ENCODE results near the gene SLC34A3. TPM values are rescaled to one million over a fixed set of nuclear protein-coding genes. Genes with fewer than 3 reads are reported as not detected.

SLC34A3 gene
- total and polyA plus RNA-seq, 2 donors (not counting 1 experiment from before 2014, with no cell fraction given) = not detected

DNA sequence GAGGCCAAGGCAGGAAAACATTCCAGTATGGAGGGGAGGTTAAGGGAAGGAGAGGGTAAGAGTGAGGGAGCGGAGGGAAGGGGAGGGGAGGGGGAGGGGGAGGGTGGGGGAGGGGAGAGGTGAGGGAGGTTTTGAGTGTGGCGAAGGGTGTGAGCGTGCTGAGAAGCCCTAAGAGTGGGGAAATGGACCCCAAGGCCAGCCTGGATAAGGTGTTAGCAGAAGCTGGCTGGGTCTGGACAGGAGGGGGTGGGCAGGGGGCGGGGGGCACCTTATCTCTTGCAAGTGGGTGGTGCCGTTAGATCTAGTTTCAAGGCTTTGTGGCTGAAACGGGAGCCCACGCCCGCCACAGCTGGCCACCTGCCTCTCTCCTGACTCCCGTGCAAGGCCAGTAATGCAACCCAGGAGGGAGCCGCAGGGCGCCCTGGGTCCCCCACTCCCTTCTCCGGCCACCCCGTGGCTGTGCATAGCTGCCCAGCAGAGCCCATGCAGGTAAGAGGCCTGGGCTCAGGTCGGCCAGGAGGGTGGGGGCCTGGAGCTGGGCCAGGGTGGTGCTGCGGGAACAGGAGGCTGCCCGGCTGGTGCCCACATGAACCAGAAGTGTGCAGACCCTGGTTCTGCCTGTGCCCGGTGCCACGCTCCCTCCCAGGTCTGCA, 2.7 kb upstream of the SLC34A3 start:
- WGBS (ENCODE audit: insufficient coverage) = 49% methylated on average over 17 of the region's 18 CpGs
- peaks cover 9% of the 10 kb centered on the region for H3K4me1 Mint-ChIP-seq
- Histone ChIP-seq H2AFZ (ENCODE audit: insufficient read depth, low read depth, low read length, poor library complexity, severe bottlenecking) (no peak overlapping the region), H3K4me2 (replicated peaks; ENCODE audit: low read depth, low read length, poor library complexity, severe bottlenecking) (peak overlapping the region; percentile 16), H3K4me3 (ENCODE audit: control extremely low read depth in 1 of 5, extremely low read depth in 1 of 5, insufficient read depth in 1 of 5, low read depth in 2 of 5, low read length in 4 of 5) (no peak overlapping the region), H3K4me1 (ENCODE audit: control insufficient read depth in 2 of 2, insufficient read depth in 2 of 2, low read length in 2 of 2) (peaks cover 8 to 21% of the 10 kb centered on the region in 2 donors), H3K79me2 (ENCODE audit: control insufficient read depth, insufficient read depth, low read length) (no peaks in the 10 kb centered on the region), H4K20me1 (ENCODE audit: control insufficient read depth, insufficient read depth, low read length, poor library complexity, severe bottlenecking) (no peaks in the 10 kb centered on the region), H3K27me3 (replicated peaks in 1 of 4; ENCODE audit: control extremely low read depth in 1 of 4, control insufficient read depth in 3 of 4, insufficient read depth in 4 of 4, low read length in 3 of 4) (peaks cover 0 to 35% (median 2%) of the 10 kb centered on the region in 4 experiments), H3K36me3 (replicated peaks in 1 of 2; ENCODE audit: control extremely low read depth in 1 of 2, control insufficient read depth in 1 of 2, extremely low read depth in 1 of 2, insufficient read depth in 2 of 2, low read length in 1 of 2) (no peaks in the 10 kb centered on the region), H3K9me3 (ENCODE audit: control extremely low read depth in 1 of 3, control insufficient read depth in 2 of 3, insufficient read depth in 1 of 3, low read length in 2 of 3) (no peaks in the 10 kb centered on the region), H3K27ac (ENCODE audit: low read length in 2 of 2) (no peak overlapping the region), H3K9ac (ENCODE audit: low read length) (no peak overlapping the region)
- peak; percentile 29 for DNase-seq
- ChIA-PET POLR2A (interaction anchor here (0.5 to 1.0 kb wide), 3 partner anchors 12 to 110 kb away, joined by 3 to 4 read pairs (median 3); partner anchors contain the start of gene TUBB4B), CTCF (interaction anchor here (0.7 to 7.0 kb wide), 17 partner anchors 11 to 199 kb away, joined by 3 to 76 read pairs (median 6); partner anchors contain the start of genes ANAPC2, DPP7, MAN1B1 and NPDC1)
- intact Hi-C loops (cut with micrococcal nuclease) = loop anchor here (1.0 kb wide), 2 partner anchors 40 to 110 kb away; partner anchors contain the start of genes ANAPC2 and SSNA1
- TF ChIP-seq EZH2 (IDR thresholded peaks at IDR 0.05; ENCODE audit: borderline replicate concordance, insufficient read depth, low read depth, low read length, poor library complexity, severe bottlenecking) = no peak
- TF ChIP-seq, protein P1, sequence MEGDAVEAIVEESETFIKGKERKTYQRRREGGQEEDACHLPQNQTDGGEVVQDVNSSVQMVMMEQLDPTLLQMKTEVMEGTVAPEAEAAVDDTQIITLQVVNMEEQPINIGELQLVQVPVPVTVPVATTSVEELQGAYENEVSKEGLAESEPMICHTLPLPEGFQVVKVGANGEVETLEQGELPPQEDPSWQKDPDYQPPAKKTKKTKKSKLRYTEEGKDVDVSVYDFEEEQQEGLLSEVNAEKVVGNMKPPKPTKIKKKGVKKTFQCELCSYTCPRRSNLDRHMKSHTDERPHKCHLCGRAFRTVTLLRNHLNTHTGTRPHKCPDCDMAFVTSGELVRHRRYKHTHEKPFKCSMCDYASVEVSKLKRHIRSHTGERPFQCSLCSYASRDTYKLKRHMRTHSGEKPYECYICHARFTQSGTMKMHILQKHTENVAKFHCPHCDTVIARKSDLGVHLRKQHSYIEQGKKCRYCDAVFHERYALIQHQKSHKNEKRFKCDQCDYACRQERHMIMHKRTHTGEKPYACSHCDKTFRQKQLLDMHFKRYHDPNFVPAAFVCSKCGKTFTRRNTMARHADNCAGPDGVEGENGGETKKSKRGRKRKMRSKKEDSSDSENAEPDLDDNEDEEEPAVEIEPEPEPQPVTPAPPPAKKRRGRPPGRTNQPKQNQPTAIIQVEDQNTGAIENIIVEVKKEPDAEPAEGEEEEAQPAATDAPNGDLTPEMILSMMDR (IDR thresholded peaks at IDR 0.05) = peak; percentile 1
- H3K27me3 Mint-ChIP-seq = peaks cover 4% of the 10 kb centered on the region
- H3K9me3 Mint-ChIP-seq (ENCODE audit: insufficient read depth) = no peaks in the 10 kb centered on the region
- H3K4me3 Mint-ChIP-seq = no peak overlapping the region
- no peak overlapping the region for H3K27ac Mint-ChIP-seq
- no peak for ATAC-seq (ENCODE audit: low read depth)

DNA sequence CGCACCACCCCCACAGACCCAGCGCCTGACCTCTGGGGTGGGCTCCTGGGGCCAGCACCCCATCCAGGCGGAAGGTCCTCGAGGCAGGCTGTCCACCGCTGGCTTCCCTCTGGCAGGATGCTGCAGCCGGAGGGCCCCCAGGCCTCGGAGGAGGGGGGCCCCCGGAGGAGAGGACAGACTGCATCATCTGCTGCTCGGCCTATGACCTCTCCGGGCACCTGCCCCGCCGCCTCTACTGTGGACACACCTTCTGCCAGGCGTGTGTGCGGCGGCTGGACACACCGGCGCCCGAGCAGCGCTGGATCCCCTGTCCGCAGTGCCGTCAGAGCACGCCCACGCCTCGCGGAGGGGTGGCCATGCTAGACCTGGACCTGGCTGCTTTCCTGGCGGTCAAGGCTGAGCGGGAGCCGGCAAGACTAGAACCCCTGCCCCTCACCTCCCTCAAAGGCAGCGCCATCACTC, 2.2 kb upstream of the SLC34A3 start:
- H3K4me3 ChIP-seq (ENCODE audit: control extremely low read depth in 1 of 5, extremely low read depth in 1 of 5, insufficient read depth in 1 of 5, low read depth in 2 of 5, low read length in 4 of 5) = no peak overlapping the region
- no peaks in the 10 kb centered on the region for H3K9me3 ChIP-seq (ENCODE audit: control extremely low read depth in 1 of 3, control insufficient read depth in 2 of 3, insufficient read depth in 1 of 3, low read length in 2 of 3)
- no peak overlapping the region for H2AFZ ChIP-seq (ENCODE audit: insufficient read depth, low read depth, low read length, poor library complexity, severe bottlenecking)
- WGBS (ENCODE audit: insufficient coverage) = 72% methylated on average over 26 of the region's 29 CpGs
- no peaks in the 10 kb centered on the region for H4K20me1 ChIP-seq (ENCODE audit: control insufficient read depth, insufficient read depth, low read length, poor library complexity, severe bottlenecking)
- intact Hi-C loops (cut with micrococcal nuclease) = no loop called here
- TF ChIP-seq, protein P1 (IDR thresholded peaks at IDR 0.05) = no peak
- TF ChIP-seq EZH2 (IDR thresholded peaks at IDR 0.05; ENCODE audit: borderline replicate concordance, insufficient read depth, low read depth, low read length, poor library complexity, severe bottlenecking) = no peak
- Mint-ChIP-seq H3K4me3 (no peak overlapping the region), H3K27me3 (peaks cover 4% of the 10 kb centered on the region), H3K9me3 (ENCODE audit: insufficient read depth) (no peaks in the 10 kb centered on the region), H3K4me1 (peaks cover 7% of the 10 kb centered on the region), H3K27ac (no peak overlapping the region)
- no peak overlapping the region for H3K27ac ChIP-seq (ENCODE audit: low read length in 2 of 2)
- no peaks in the 10 kb centered on the region for H3K36me3 ChIP-seq (replicated peaks in 1 of 2; ENCODE audit: control extremely low read depth in 1 of 2, control insufficient read depth in 1 of 2, extremely low read depth in 1 of 2, insufficient read depth in 2 of 2, low read length in 1 of 2)
- no peaks in the 10 kb centered on the region for H3K79me2 ChIP-seq (ENCODE audit: control insufficient read depth, insufficient read depth, low read length)
- ChIA-PET POLR2A (interaction anchor here (0.5 to 0.6 kb wide), 2 partner anchors 11 to 110 kb away, joined by 3 to 4 read pairs; no protein-coding TSS in a partner anchor), CTCF (interaction anchor here (0.8 to 7.0 kb wide), 5 partner anchors 10 to 181 kb away, joined by 5 to 76 read pairs (median 7); partner anchors contain the start of genes ANAPC2, SSNA1 and TUBB4B)
- peaks cover 0 to 35% (median 2%) of the 10 kb centered on the region in 4 experiments for H3K27me3 ChIP-seq (replicated peaks in 1 of 4; ENCODE audit: control extremely low read depth in 1 of 4, control insufficient read depth in 3 of 4, insufficient read depth in 4 of 4, low read length in 3 of 4)
- no peak overlapping the region for H3K9ac ChIP-seq (ENCODE audit: low read length)
- no peak for ATAC-seq (ENCODE audit: low read depth)
- H3K4me2 ChIP-seq (replicated peaks; ENCODE audit: low read depth, low read length, poor library complexity, severe bottlenecking) = no peak overlapping the region
- peaks cover 8 to 19% of the 10 kb centered on the region in 2 donors for H3K4me1 ChIP-seq (ENCODE audit: control insufficient read depth in 2 of 2, insufficient read depth in 2 of 2, low read length in 2 of 2)
- no peak for DNase-seq

Measured in B cell (primary cell).